Measurements from ENCODE around the gene IL20.

DNA sequence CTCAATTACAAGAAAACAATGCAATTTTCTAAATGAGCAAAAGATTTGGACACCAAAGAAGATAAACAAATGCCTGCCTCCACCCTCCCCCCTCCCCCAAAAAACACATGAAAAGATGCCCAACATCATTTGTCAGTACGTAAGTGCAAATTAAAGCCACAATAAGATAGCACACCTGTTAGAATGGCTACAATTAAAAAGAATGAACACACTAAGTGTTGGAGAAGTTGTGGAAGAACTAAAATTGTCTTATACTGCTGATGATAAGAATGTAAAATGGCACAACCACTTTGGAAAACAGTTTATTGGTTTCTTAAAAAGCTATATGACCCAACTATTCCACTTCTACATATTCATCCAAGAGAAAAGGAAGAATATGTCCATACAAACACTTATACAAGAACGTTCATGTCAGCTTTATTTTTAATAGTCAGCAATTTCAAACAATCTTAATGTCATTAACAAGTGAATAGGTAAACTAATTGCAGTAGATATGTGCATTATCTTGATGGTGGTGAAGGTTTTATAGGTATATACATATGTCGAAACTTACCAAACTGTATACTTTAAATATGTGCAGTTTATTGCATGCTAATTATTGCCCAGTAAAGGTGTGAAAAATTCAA is 10.4 kb downstream of the IL20 start:
- TF ChIP-seq CTCF (IDR thresholded peaks at IDR 0.05; ENCODE audit: low read length) = no peak
- no peak for TF ChIP-seq EZH2phosphoT487 (IDR thresholded peaks at IDR 0.05; ENCODE audit: low read length)

All from MM.1S (cell line).